ENCODE measurements around the gene PTGER1. TPM values are rescaled to one million over a fixed set of nuclear protein-coding genes. Genes with fewer than 3 reads are reported as not detected.

Gene PTGER1
- total and polyA plus RNA-seq, 9 of the 15 experiments (the other 6 are each of a cell fraction or from before 2014, with no cell fraction given) = 0.06 to 0.36 (median 0.31) TPM; not detected in 5

- H3K27ac ChIP-seq (ENCODE audit: extremely low read depth, low read depth, low read length) = no peak overlapping the region
- in situ Hi-C loops (cut with MboI) (no loop called here), intact Hi-C loops (cut with micrococcal nuclease) (no loop called here)
- H2AFZ ChIP-seq (ENCODE audit: low read depth, low read length) = peak overlapping the region; percentile 93
- ChIA-PET POLR2A (interaction anchor here (0.7 to 2.1 kb wide), 5 partner anchors 9 to 20 kb away, joined by 3 to 11 read pairs (median 7); no protein-coding TSS in a partner anchor), CTCF (ENCODE audit: low intra/inter-chr PET ratio) (interaction anchor here (0.6 kb wide), 1 partner anchor 11 kb away, joined by 3 read pairs; no protein-coding TSS in a partner anchor)
- H3K9ac ChIP-seq (ENCODE audit: insufficient read depth in 1 of 2, low read depth in 2 of 2, low read length in 2 of 2) = peak overlapping the region in 1 of 2 experiments; percentile 80; a peak in 2 of 4 replicates
- FAIRE-seq = peak; percentile 84
- H3K4me1 ChIP-seq (replicated peaks in 1 of 2; ENCODE audit: control insufficient read depth in 2 of 2, insufficient read depth in 2 of 2, low read length in 2 of 2) = peaks cover 16 to 29% of the 10 kb centered on the region in 2 experiments; a peak in 4 of 5 replicates
- peak; percentile 19; the same call in 1 of the 3 replicates for ATAC-seq
- no peaks in the 10 kb centered on the region for H3K9me1 ChIP-seq (ENCODE audit: control insufficient read depth, insufficient read depth, low read length)
- H3K36me3 ChIP-seq (ENCODE audit: control insufficient read depth, insufficient read depth, low read length) = no peaks in the 10 kb centered on the region
- BruUV-seq (replicated peaks) = no TSS peak
- no peaks in the 10 kb centered on the region for H3K9me3 ChIP-seq (replicated peaks; ENCODE audit: control insufficient read depth, insufficient read depth, low read depth, low read length)
- H4K20me1 ChIP-seq (replicated peaks; ENCODE audit: control insufficient read depth, insufficient read depth, low read length) = no peaks in the 10 kb centered on the region
- H3K4me2 ChIP-seq (ENCODE audit: insufficient read depth, low read length) = peak overlapping the region; percentile 82; the same call in 1 of the 2 replicates
- WGBS (ENCODE audit: insufficient coverage, low coverage, missing lambda C conversion rate) = 33% methylated on average over 6 of the region's 6 CpGs
- peak in 2 of 4 experiments; percentile 6 to 69 for DNase-seq (ENCODE audit: extremely low read depth in 1 of 4, low spot score in 3 of 4)
- peaks cover 5% of the 10 kb centered on the region; the same call in 2 of the 3 replicates for H3K79me2 ChIP-seq (ENCODE audit: control insufficient read depth, insufficient read depth, low read length)
- H3K4me3 ChIP-seq = no peak overlapping the region
- H3K27me3 ChIP-seq (ENCODE audit: control insufficient read depth in 2 of 2, insufficient read depth in 2 of 2, low read length in 2 of 2) = no peaks in the 10 kb centered on the region
- TF ChIP-seq ILF3 (IDR thresholded peaks at IDR 0.05; ENCODE audit: borderline replicate concordance) (no peak), RHOXF2B (CRISPR knock-in tag; conservative IDR thresholded peaks at IDR 0.05) (no peak), DEAF1 (CRISPR knock-in tag; IDR thresholded peaks at IDR 0.05) (no peak), ZNF121 (CRISPR knock-in tag; conservative IDR thresholded peaks at IDR 0.05) (no peak), EP400 (IDR thresholded peaks at IDR 0.05) (no peak), ZBTB9 (CRISPR knock-in tag; IDR thresholded peaks at IDR 0.05) (no peak), ATF2 (CRISPR knock-in tag; IDR thresholded peaks at IDR 0.05) (no peak), C11orf30 (IDR thresholded peaks at IDR 0.05; ENCODE audit: low read depth) (no peak), ZNF316 (IDR thresholded peaks at IDR 0.05) (no peak), EP300 (IDR thresholded peaks at IDR 0.05; ENCODE audit: low read length) (no peak)
These were observed 22.2 kb upstream of the PTGER1 start for GRCh38 chr19:14497228-14497921.
